ES-I3 (cell line): ENCODE measurements around the gene PRPF19.

ENCODE experiments used
- H3K36me3 ChIP-seq: 2 replicates; pipeline ENCODE4 v1.6.1; 2013; ENCODE audit warnings: mild to moderate bottlenecking, low read length, control low read depth, moderate library complexity; ENCODE audit not compliant: insufficient read depth
- H3K4me1 ChIP-seq: 2 replicates; pipeline ENCODE4 v1.6.1; 2013; ENCODE audit warnings: mild to moderate bottlenecking, control low read depth, low read length; ENCODE audit not compliant: insufficient read depth
- H3K9ac ChIP-seq: 2 replicates; pipeline ENCODE4 v1.6.1; 2013; ENCODE audit warnings: low read depth, mild to moderate bottlenecking, low read length, moderate library complexity
- H3K9me3 ChIP-seq: 2 replicates; pipeline ENCODE4 v1.6.1; 2013; ENCODE audit warnings: mild to moderate bottlenecking, low read length, moderate library complexity; ENCODE audit not compliant: control insufficient read depth, insufficient read depth

Gene PRPF19

DNA sequence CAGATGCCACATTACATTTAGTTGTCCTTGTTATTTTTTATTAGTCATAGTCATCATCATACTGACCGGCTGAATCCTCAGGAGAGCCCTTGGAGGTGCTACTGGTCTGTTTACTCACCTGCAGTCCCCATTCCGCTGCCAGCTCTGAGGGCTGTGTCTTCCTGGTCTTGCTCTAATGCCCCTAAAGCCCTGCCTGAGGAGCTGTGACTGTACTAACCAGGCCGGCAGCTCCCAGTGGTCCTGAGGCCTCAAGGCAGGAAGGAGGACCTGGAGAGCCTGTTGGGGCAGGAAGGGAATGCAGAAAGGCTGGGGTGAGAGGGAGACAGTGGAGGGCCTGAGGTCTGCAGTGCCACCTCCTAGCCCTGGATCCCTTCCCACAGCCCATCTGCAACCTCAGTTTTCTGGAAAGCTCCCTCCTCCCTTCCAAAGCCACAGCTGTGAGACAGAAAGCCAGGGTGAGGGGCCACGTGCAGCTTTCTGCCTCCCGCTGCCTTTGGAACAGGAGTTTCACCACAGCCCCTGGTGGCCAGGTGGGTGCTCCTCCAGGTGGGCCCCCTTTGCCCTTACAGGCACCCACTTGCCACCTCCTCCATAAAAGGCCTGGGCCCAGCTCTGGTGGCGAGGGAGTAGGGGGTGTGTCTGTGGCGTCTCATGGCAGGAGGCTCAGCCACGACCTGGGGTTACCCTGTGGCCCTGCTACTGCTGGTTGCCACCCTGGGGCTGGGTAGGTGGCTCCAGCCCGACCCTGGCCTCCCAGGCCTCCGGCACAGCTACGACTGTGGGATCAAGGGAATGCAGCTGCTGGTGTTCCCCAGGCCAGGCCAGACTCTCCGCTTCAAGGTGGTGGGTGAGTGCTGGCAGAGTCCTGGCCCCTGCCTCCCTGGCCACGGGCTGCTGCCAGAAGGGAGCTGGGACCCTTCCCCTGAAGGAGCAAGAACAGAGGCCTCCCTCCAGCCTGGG is 39.2 kb downstream of the PRPF19 start, which contains the start of gene ZP1:
ZP1 (plus strand) TSS at position 632 of the 960 bp plus-strand sequence; CDS start at position 652, 20 bp downstream.
- H3K36me3 ChIP-seq, result no peaks in the 10 kb centered on the region
- H3K9me3 ChIP-seq, result no peaks in the 10 kb centered on the region
- no peak within 1 kb of the TSS for H3K9ac ChIP-seq
- no peaks in the 10 kb centered on the region for H3K4me1 ChIP-seq

DNA sequence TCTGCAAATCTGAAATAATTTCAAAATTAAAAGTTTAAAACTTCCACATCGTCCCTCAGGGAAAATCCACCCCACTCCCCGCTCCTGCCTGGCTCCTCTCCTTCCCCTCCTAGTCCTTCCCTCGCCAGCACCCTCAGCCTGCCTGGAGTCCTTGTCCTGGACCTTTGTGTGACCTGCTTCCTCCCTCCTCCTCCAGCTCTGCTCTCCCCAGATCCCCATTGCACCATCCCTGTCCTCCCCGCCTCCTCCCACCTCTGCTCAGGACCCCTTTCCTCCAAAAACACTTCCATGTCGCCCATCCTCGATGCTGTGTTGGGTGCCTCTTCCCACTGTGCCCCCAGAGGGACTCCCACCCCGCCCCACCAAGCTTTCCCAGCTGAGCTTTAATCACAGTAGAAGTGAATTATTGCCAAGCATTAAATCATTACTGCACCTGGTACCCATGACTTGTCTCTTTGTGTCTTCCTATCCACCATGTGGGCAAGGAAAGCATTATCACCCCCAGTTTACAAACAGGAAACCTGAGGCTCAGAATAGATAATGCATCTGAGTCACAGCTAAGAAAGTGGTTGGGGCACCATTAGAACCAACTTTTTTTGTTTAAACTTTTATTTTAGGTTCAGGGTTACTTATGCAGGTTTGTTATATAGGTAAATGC is 41.4 kb downstream of the PRPF19 start:
- no peaks in the 10 kb centered on the region for H3K4me1 ChIP-seq
- H3K9ac ChIP-seq, result no peak overlapping the region
- no peaks in the 10 kb centered on the region for H3K36me3 ChIP-seq
- H3K9me3 ChIP-seq, result no peaks in the 10 kb centered on the region

DNA sequence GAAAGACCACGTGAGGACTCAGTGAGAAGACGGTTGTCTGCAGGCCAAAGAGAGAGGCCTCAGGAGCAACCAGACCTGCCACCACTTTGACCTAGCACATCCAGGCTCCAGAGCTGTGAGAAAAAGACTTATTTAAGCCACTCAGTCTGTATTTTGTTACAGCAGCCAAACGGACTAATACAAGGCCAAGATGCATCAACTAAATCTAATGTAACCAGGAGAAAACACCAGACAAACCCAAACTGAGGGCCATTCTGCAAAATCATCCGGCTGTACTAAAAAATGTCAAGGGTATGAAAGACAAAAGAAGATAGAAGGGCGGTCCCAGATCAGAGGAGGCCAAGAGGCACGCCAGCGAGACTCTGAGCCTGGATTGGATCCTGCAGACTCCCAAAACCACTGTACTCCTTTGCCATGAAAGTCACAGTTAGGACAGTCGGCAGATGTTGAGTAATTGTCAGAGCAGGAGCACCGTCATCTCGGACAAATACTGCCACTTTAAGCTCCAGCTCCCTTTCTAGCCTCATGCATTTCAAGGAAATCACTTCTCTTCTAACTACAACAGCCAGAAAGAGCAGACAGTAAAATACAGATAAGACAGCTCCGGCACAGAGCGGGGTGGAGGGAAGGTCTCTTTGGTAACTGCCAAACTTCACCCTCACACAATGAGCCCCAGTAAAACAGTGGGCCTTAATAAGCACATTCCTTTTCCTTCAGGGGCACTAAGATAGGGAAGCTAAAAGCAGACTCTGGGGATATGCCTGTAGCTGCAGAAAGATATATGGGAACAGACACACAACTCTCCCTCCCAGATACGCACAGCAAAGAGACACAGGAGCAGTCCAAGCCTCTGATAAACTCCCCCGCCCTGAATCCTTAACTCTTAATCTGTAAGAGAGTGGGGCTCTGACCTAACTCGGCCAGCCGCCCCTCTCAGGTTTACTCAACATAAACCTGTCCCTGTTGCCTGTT is 42.5 kb downstream of the PRPF19 start:
- H3K36me3 ChIP-seq, result no peaks in the 10 kb centered on the region
- no peaks in the 10 kb centered on the region for H3K4me1 ChIP-seq
- no peak overlapping the region for H3K9ac ChIP-seq
- H3K9me3 ChIP-seq, result no peaks in the 10 kb centered on the region

DNA sequence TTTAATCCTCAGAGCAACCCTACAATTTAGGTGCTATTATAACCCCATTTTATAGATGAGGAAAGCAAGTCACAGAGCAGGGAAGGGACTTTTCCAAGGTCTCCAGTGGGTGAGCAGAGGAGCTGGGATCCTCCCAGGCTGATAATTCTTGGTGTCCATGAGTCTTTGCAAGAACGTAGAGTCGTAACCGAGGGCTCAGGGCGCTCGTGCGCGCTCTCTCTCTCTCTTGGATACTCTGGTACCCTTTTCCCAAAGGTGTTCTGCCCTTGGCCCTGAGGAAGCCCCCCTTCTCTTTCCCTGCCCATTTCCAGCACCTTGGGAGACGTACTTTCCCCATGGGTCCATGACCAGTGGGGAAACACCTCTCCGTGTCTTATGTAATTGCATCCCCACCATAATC is 44.2 kb downstream of the PRPF19 start:
- no peaks in the 10 kb centered on the region for H3K36me3 ChIP-seq
- H3K4me1 ChIP-seq, result no peaks in the 10 kb centered on the region
- no peaks in the 10 kb centered on the region for H3K9me3 ChIP-seq
- no peak overlapping the region for H3K9ac ChIP-seq

DNA sequence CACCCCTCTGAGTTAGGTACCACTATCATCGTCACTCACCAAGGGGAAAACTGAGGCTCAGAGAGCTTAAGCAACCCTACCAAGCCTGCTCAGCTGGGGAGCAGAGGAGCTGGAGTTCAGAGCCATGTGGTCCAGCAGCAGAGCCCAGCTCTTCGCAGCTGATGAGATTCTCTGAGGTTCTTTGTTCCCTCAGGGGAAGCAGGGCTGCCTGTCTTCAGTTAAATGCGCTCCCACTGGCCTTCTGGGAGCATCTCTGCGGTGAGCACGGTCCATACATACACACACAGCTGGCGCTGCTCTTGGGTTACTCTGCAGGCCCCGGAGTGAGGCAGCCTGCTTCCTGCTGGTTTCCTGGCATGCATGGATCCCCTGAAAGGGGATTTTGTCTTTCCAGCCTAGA is 45.4 kb downstream of the PRPF19 start:
- H3K4me1 ChIP-seq, result no peaks in the 10 kb centered on the region
- no peaks in the 10 kb centered on the region for H3K9me3 ChIP-seq
- no peaks in the 10 kb centered on the region for H3K36me3 ChIP-seq
- no peak overlapping the region for H3K9ac ChIP-seq

DNA sequence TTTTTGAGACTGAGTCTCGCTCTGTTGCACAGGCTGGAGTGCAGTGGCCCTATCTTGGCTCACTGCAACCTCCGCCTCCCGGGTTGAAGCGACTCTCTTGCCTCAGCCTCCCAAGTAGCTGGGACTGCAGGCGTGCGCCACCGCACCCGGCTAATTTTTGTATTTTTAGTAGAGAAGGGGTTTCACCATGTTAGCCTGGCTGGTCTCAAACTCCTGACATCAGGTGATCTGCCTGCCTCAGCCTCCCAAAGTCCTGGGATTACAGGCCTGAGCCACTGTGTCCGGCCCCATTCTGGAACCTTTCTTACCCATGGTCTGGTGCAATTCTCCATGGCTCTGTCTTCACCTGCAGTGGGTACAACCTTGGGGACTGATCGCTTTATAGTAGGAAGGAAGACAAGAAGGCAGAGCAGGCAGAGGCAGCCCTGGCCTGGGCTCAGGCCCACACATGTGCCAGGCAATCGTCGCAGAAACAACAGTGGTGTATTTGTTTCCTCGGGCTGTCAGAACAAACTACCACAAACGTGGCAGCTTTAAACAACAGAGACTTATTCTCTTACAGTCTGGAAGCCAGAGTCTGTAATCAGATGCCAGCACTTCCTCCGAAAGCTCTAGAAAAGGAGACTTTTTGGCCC is 46.7 kb downstream of the PRPF19 start:
- H3K4me1 ChIP-seq, result no peaks in the 10 kb centered on the region
- no peak overlapping the region for H3K9ac ChIP-seq
- no peaks in the 10 kb centered on the region for H3K9me3 ChIP-seq
- H3K36me3 ChIP-seq, result no peaks in the 10 kb centered on the region

DNA sequence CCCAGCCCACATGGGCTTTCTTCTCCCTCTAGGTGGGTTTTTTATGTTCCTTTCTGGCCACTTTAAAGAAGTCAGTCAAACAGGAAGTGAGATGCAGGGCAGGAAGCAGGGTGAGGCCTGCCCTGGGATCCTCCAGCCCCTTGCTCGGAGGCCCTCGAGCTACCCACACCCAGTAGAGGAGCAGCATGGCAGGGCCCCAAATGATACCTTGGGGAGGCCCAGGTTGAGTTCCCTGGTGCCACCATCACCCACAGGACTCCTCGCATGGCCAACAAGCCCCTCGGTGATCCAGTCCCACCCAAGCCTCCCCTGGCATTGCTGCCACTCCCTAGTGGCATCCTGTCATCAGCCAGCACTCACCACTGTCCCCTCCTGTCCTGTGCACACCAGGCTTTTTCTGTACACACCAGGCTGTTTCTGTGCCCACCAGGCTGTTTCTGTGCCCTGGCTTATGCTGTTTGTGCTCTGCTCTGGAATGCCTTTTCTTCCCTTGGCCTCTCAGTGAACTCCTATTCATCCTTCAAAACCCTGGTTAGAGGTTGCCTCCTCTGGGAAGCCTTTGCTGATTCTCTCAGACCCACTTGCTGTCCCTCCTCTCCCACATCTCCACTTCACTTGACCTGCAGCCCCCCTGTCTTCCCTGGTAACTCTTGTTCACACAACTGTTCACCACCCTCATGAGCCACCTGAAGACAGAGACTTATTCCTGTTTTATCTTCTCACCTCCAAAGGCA is 47.5 kb downstream of the PRPF19 start:
- Histone ChIP-seq H3K4me1 (no peaks in the 10 kb centered on the region), H3K9ac (no peak overlapping the region), H3K36me3 (no peaks in the 10 kb centered on the region), H3K9me3 (no peaks in the 10 kb centered on the region)

DNA sequence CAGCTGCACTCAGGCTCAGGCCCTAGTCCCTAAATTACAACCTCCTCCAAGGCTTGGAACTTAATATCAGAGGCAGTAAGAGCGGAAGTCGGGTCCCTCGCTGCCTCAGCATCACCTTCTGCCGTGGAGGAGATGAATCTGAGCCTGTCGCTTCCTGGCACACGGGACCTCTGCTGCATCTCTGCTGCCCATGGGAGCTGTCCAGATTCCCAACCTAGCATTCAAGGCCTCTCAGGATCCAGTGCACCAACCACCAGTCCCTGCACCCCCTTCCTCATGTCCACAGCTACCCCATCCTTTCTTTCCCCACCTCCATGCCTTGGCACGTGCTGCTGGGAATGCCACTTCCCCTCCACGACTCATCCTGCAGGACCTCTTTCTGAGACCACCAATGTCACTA is 48.1 kb downstream of the PRPF19 start:
- no peak overlapping the region for H3K9ac ChIP-seq

DNA sequence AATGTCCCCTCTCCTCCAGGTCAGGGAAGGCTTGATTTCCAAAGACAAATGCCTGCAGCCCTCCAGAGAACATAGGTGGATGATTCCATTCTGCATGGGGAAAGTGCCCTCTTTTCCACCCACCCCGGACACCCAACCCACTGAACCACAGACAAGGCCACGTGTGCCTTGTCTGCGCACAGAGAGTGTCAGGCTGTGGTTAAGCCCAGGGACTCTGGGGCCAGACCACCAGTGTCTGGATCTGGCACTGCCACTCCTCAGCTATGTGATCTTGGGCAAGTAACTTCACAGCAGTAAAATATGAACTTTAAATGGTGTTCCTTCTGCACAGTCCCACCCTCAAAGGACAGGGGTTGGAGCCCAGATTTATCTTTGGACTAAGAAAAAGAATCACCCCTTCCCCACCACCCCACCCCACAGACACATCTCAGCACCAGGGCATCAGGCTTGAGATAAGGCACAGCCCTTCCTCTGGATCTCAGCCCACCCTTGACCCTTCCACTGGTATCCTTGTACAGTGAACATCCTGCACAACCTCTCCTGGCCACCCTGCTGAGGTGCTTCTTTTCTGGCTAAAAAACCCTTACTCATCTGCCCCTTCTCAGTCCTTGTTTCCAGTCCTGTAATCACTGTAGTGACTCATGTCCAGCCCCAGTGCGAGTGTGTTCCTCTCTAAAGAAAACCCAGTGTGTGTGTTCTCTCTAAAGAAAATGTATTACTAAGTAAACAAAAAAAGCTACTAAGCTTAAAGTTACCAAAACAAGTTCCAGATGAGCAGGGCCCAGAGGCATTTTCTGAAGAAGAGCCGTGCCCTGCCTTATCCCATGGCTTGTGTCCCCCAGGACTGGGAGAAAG is 48.8 kb downstream of the PRPF19 start:
- Histone ChIP-seq H3K9me3 (no peaks in the 10 kb centered on the region), H3K4me1 (no peaks in the 10 kb centered on the region), H3K36me3 (no peaks in the 10 kb centered on the region), H3K9ac (no peak overlapping the region)

More for the DNA sequence above, 48.1 kb downstream of the PRPF19 start:
- H3K36me3 ChIP-seq, result no peaks in the 10 kb centered on the region
- H3K4me1 ChIP-seq, result no peaks in the 10 kb centered on the region
- H3K9me3 ChIP-seq, result no peaks in the 10 kb centered on the region

DNA sequence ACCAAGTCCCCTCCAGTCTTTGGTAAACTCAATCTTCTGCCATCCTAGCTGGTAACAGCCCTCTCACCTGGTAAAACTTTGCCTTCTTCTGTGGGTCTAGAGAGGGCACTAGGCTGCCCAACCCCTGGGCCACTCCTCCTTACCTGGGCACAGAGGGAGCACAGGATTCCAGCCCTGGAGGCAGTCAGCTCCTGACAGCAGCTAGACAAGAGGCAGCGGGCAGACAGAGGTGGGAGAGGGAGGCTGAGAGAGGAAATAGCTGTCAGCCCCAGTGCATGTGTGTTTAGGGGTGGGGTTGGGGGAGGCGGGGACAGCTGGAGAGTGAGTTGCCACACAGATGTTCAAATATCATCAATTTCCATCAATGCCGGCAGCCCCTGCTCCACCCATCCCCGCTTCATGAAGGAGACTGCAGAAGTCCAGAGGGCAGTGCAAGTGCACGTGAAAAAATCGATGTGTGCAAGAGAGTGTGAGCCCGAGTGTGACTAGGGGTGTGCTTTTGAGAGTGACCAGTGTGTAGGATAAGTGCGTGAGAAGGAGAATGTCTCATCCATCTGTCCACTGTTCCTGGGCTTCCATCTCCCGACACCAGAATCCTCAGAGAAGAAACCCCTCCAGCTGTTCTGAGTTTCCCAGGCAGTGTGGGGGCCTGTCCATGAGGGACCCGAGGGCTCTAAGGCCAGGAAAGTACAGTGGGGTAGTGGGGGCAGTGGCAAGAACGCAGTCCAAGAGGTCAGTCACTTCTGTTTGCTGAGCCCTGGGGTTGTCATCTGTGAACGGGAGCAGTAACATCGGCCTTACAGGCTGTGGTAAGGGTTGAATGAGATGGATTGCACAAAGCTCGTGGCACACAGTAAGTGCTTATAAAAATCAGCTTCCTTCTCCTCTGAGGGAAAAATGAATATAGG is 50.4 kb downstream of the PRPF19 start, which contains the start of gene PTGDR2:
PTGDR2 (minus strand) TSS at position 225 of the 908 bp plus-strand sequence. CDS start 2,228 bp downstream, outside the sequence.
- no peak within 1 kb of the TSS for H3K9ac ChIP-seq
- H3K36me3 ChIP-seq, result 0 out of 2 replicates have a peak, but pooled peaks cover under 1% of the 10 kb centered on the region
- no peaks in the 10 kb centered on the region for H3K9me3 ChIP-seq
- peaks cover 6% of the 10 kb centered on the region for H3K4me1 ChIP-seq

DNA sequence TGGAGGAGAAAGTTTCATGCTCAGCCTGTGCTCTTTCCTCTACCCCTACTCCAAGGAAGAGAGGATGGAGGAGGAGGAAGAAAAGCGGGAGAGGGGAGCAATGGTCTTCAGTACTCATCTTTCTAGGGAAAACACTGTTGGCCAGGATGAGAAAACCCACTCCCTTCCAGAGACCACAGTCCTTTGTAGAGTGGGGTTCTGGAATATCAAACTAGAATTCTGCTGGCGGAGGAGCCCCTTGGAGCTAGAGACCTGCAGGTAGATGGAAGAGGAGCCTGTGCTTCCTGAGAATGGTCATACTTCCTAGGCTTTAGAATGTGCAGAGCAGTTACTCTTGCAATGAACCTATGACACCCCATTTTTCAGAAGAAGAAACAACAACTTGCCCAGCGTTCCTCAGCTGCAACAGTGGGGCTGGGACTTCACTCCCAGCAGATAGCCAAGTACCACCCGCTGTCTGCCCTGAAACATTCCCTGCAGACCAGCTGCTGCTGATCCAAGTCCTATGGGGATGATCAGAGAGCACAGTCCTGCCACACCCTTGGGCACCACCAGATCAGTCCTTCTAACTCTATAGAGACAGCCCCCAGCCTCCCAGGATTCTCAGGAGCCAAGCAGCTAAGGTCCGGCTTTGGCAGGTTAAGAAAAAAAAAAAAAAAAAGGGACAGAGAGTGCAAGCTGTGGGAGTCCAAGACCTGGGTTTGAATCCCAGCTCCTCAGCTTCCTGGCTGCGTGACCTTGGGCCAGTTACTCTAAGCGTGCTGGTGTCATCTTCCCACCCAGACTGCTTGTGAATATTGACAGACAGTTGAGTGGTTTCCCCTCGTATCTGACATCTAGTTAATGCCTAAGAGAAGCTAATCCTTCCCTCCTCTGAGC is 51.3 kb downstream of the PRPF19 start:
- H3K4me1 ChIP-seq, result peaks cover 6% of the 10 kb centered on the region
- no peaks in the 10 kb centered on the region for H3K9me3 ChIP-seq
- peaks cover 5% of the 10 kb centered on the region; the same call in 1 of the 2 replicates for H3K36me3 ChIP-seq
- H3K9ac ChIP-seq, result no peak overlapping the region
